Vagina (tissue), 2 donors: ENCODE measurements around the gene GNG7. TPM values are rescaled to one million over a fixed set of nuclear protein-coding genes. Genes with fewer than 3 reads are reported as not detected.
A peak's percentile ranks its signal among the peaks of the same experiment; 100 is the strongest.

Experiments
- DNase-seq, 2 donors: peaks; one replicate each; pipeline ENCODE4 v3.0.0-alpha.2; 2017; ENCODE audit errors: extremely low spot score in 2 of 2
- H3K27ac ChIP-seq: fragments of 200-600 bp; sonication (generic); one replicate; pipeline ENCODE4 v1.5.1; 2019
- H3K27me3 ChIP-seq: fragments of 200-600 bp; sonication (generic); one replicate; pipeline ENCODE4 v1.5.1; 2019
- H3K36me3 ChIP-seq, 2 donors: fragments of 200-600 bp; sonication (generic); one replicate each; pipeline ENCODE4 v1.5.1; 2017 to 2019
- H3K4me1 ChIP-seq: fragments of 200-600 bp; sonication (generic); one replicate; pipeline ENCODE4 v1.5.1; 2019
- H3K4me3 ChIP-seq, 2 donors: fragments of 200-600 bp; sonication (generic); 1 replicate in 1 of 2; 2 replicates in 1 of 2; pipeline ENCODE4 v1.5.1; 2016 to 2019
- H3K9me3 ChIP-seq: fragments of 200-600 bp; sonication (generic); one replicate; pipeline ENCODE4 v1.5.1; 2019
- POLR2A ChIP-seq, 2 donors: fragments of 450-650 bp; IDR thresholded peaks; one replicate each; pipeline ENCODE4 v1.6.1; 2017; ENCODE audit warnings: antibody characterized with exemption in 2 of 2, mild to moderate bottlenecking in 2 of 2, moderate library complexity in 2 of 2
- POLR2AphosphoS5 ChIP-seq, 2 donors: sonication (generic); formaldehyde crosslinking; IDR thresholded peaks; one replicate each; pipeline ENCODE4 v1.9.0; 2017; ENCODE audit warnings: antibody characterized with exemption in 2 of 2, mild to moderate bottlenecking in 2 of 2, low read depth in 1 of 2; ENCODE audit not compliant: insufficient read depth in 1 of 2
- intact Hi-C: fragments of 100-400 bp; cut with DNase I; formaldehyde crosslinking; loops from one replicate; pipeline ENCODE4 v1.15.1; 2023
- total RNA-seq: library from RNA; depleted of rRNA; stranded (reverse); fragments of >200 nt; gene quantifications from one replicate; pipeline ENCODE4 v1.2.3, GENCODE V29; 2016
- TF ChIP-seq, protein P1 (sequence below), 3 experiments: fragments of 450-650 bp in 2 of 3; fragments of 200-600 bp in 1 of 3; sonication (generic) in 1 of 3; IDR thresholded peaks; one replicate each; pipeline ENCODE4 v1.5.1; 2017 to 2019; ENCODE audit warnings: antibody characterized with exemption in 3 of 3, mild to moderate bottlenecking in 2 of 3, moderate library complexity in 2 of 3

Gene GNG7
- total RNA-seq, 1 donor from 2014 or later, result 2.0 TPM

DNA sequence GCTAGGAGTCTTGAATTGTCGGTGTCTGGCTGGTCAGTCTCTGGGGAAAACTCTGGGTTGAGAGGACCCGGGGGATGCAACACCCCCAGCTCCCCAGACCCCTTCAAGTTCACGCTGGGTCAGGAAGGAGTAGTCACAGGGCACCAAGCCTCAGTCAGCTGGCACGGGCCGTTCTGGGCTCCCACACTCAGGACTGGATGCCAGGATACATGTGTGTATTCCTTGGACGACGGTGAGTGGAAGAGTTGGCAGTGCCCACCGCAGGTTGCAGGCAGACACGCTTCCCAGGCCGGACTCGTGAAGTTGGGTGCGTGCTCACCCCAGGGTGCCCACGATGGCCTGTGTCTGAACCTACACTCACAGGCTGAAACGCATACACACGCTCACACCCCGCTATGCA, 221.0 kb downstream of the GNG7 start:
- no peaks in the 10 kb centered on the region for H3K9me3 ChIP-seq
- intact Hi-C loops, result no loop called here
- H3K27me3 ChIP-seq, result no peaks in the 10 kb centered on the region
- no peak overlapping the region for H3K4me3 ChIP-seq
- TF ChIP-seq, protein P1, sequence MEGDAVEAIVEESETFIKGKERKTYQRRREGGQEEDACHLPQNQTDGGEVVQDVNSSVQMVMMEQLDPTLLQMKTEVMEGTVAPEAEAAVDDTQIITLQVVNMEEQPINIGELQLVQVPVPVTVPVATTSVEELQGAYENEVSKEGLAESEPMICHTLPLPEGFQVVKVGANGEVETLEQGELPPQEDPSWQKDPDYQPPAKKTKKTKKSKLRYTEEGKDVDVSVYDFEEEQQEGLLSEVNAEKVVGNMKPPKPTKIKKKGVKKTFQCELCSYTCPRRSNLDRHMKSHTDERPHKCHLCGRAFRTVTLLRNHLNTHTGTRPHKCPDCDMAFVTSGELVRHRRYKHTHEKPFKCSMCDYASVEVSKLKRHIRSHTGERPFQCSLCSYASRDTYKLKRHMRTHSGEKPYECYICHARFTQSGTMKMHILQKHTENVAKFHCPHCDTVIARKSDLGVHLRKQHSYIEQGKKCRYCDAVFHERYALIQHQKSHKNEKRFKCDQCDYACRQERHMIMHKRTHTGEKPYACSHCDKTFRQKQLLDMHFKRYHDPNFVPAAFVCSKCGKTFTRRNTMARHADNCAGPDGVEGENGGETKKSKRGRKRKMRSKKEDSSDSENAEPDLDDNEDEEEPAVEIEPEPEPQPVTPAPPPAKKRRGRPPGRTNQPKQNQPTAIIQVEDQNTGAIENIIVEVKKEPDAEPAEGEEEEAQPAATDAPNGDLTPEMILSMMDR (IDR thresholded peaks at IDR 0.05), result no peak
- no peak for TF ChIP-seq POLR2A (IDR thresholded peaks at IDR 0.05)
- no peak for TF ChIP-seq POLR2AphosphoS5 (IDR thresholded peaks at IDR 0.05; ENCODE audit: insufficient read depth in 1 of 2, low read depth in 1 of 2)
- H3K27ac ChIP-seq, result no peak overlapping the region
- peaks cover 31% of the 10 kb centered on the region for H3K4me1 ChIP-seq
- H3K36me3 ChIP-seq, result no peaks in the 10 kb centered on the region
- DNase-seq, result no peak

DNA sequence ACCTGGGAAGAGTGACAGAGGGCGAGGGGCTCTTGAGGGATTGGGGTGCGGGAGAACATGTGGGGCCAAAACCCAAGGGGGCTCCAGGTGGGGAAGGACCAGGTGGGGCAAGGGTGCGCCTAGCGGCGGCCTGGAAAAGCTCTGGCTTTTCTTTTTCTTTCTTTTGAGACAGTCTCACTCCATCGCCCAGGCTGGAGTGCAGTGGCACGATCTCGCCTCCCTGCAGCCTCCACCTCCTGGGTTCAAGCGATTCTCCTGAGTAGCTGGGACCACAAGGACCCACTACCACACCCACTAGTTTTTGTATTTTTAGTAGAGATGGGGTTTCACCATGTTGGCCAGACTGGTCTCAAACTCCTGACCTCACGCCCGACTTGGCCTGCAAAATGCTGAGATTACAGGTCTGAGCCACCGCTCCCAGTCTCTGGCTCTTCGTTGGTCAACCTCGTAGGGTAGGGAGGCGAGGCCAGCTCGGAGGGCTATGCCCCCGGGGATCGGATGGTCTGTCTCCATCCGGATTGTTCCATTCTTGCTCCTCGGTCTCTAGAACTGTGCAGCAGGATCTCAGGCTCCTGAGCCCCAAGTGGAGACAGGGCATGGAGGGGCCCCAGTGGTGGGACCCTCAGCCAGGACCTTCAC, 222.8 kb downstream of the GNG7 start:
- no peaks in the 10 kb centered on the region for H3K27me3 ChIP-seq
- H3K4me3 ChIP-seq, result peak overlapping the region; percentile 62 to 98
- no peaks in the 10 kb centered on the region for H3K36me3 ChIP-seq
- H3K27ac ChIP-seq, result peak overlapping the region; percentile 85
- DNase-seq, result no peak
- intact Hi-C loops, result loop anchor here (2.0 kb wide), 1 partner anchor 123 kb away; no protein-coding TSS in a partner anchor
- H3K9me3 ChIP-seq, result no peaks in the 10 kb centered on the region
- peaks cover 41% of the 10 kb centered on the region for H3K4me1 ChIP-seq
- TF ChIP-seq POLR2A (IDR thresholded peaks at IDR 0.05) (no peak), POLR2AphosphoS5 (IDR thresholded peaks at IDR 0.05; ENCODE audit: insufficient read depth in 1 of 2, low read depth in 1 of 2) (no peak)
- TF ChIP-seq, protein P1 (IDR thresholded peaks at IDR 0.05), result no peak

DNA sequence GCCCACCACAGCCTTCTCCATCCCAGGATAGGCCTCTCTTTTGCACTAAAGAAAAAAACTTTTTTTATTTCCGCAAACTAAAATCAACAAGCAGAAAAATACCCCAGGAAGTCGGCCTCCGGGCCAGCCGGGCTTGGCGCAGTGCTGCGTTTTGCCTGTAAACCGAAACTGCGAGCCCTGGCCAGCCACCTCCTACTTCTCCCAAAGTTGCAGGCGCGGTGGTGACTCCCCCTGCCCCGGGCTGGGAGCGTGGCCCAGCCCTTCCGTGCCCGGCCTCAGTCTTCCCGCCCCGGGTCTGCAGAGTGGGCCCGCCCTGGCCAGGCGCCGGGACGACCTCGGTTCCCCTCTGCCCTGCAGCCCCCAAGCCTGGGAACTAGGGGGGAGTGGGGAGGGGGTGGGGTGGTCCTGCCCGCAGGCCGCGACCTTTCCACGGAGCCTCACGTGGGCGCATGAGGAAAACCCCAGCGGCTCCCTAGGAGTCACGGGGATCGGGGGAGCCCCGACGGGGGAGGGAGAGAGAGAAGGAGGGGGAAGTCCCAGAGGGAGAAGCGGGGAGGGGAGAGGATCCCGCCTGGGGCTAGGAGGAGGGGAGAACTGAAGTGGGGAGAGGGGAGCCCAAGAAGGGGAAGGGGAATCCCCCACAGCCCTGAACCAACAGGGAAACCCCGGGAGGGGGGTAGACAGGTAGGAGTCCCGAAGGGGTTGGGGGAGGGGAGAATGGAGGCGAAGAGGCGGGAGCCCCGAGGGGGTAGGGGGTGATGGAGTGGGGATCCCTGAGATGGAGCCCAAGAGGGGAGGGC, 223.5 kb downstream of the GNG7 start:
- Histone ChIP-seq H3K9me3 (no peaks in the 10 kb centered on the region), H3K36me3 (no peaks in the 10 kb centered on the region), H3K27me3 (no peaks in the 10 kb centered on the region), H3K4me3 (peak overlapping the region; percentile 62 to 98), H3K27ac (peak overlapping the region; percentile 85), H3K4me1 (peaks cover 41% of the 10 kb centered on the region)
- no peak for DNase-seq
- intact Hi-C loops, result loop anchor here (2.0 kb wide), 1 partner anchor 124 kb away; no protein-coding TSS in a partner anchor
- no peak for TF ChIP-seq POLR2A (IDR thresholded peaks at IDR 0.05)
- TF ChIP-seq POLR2AphosphoS5 (IDR thresholded peaks at IDR 0.05; ENCODE audit: insufficient read depth in 1 of 2, low read depth in 1 of 2), result peak in 1 of 2 donors; percentile 65

DNA sequence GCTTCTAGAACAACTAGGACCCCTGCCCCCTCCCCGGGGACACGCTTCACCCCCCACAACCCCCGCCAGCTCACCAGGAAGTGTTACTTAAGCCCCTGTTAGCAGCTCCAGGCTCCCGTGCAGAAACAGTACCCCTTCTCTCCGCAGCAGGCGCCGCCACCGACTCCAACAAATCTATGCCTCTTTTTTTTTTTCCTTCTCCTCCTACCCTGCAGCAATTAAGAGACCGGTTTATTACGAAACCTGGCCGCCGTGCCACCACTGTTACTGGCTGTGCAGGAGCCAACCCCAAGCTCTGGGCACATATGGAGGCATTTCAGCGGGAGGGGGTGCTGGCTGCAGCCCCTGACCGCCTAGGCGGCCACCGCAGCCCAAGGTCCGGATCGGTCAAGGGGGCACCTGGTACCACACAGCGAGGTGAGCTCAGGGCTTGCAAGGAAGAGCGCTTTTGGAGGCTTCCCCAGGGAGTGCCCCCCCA, 224.2 kb downstream of the GNG7 start:
- TF ChIP-seq, protein P1 (IDR thresholded peaks at IDR 0.05), result no peak
- TF ChIP-seq POLR2AphosphoS5 (IDR thresholded peaks at IDR 0.05; ENCODE audit: insufficient read depth in 1 of 2, low read depth in 1 of 2), result peak; percentile 31 to 77
- no peaks in the 10 kb centered on the region for H3K9me3 ChIP-seq
- H3K36me3 ChIP-seq, result no peaks in the 10 kb centered on the region
- DNase-seq, result no peak
- peak overlapping the region; percentile 85 for H3K27ac ChIP-seq
- no peaks in the 10 kb centered on the region for H3K27me3 ChIP-seq
- intact Hi-C loops, result loop anchor here (2.0 kb wide), 1 partner anchor 124 kb away; no protein-coding TSS in a partner anchor
- peak overlapping the region; percentile 62 to 98 for H3K4me3 ChIP-seq
- peaks cover 41% of the 10 kb centered on the region for H3K4me1 ChIP-seq

DNA sequence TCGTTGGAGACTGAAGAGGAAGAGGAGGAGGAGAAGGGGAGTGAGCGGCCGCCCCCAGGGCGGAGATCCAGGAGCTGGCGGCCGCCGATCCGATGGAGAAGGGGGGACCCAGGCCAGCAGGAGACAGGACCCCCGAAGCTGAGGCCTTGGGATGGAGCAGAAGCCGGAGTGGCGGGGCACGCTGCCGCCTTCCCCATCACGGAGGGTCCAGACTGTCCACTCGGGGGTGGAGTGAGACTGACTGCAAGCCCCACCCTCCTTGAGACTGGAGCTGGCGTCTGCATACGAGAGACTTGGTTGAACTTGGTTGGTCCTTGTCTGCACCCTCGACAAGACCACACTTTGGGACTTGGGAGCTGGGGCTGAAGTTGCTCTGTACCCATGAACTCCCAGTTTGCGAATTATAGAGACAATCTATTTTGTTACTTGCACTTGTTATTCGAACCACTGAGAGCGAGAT, 224.7 kb downstream of the GNG7 start:
- H3K27me3 ChIP-seq, result no peaks in the 10 kb centered on the region
- intact Hi-C loops, result loop anchor here (2.0 kb wide), 2 partner anchors 67 to 125 kb away; no protein-coding TSS in a partner anchor
- no peak for DNase-seq
- H3K9me3 ChIP-seq, result no peaks in the 10 kb centered on the region
- no peak for TF ChIP-seq POLR2AphosphoS5 (IDR thresholded peaks at IDR 0.05; ENCODE audit: insufficient read depth in 1 of 2, low read depth in 1 of 2)
- TF ChIP-seq, protein P1 (IDR thresholded peaks at IDR 0.05), result no peak
- no peak for TF ChIP-seq POLR2A (IDR thresholded peaks at IDR 0.05)
- no peaks in the 10 kb centered on the region for H3K36me3 ChIP-seq
- peak overlapping the region; percentile 62 to 98 for H3K4me3 ChIP-seq
- H3K4me1 ChIP-seq, result peaks cover 41% of the 10 kb centered on the region
- H3K27ac ChIP-seq, result peak overlapping the region; percentile 85
